Nephron progenitor cell (in vitro differentiated cells): Measurements from ENCODE around the gene HOXC6.

Experiments used
- DNase-seq: peaks from one replicate; pipeline ENCODE4 v3.0.0; 2021
- H3K27ac Mint-ChIP-seq: 2 replicates; pipeline ENCODE4 v1.8.0; 2021; ENCODE audit warnings: mild to moderate bottlenecking, moderate library complexity, mixed read lengths
- H3K27me3 Mint-ChIP-seq: 2 replicates; pipeline ENCODE4 v1.8.0; 2021; ENCODE audit warnings: mild to moderate bottlenecking, low read depth, mixed read lengths; ENCODE audit not compliant: poor library complexity
- H3K36me3 Mint-ChIP-seq: 2 replicates; pipeline ENCODE4 v1.8.0; 2021; ENCODE audit warnings: low read depth, mixed read lengths
- H3K4me1 Mint-ChIP-seq: 2 replicates; pipeline ENCODE4 v1.8.0; 2021; ENCODE audit warnings: mixed read lengths
- H3K4me3 Mint-ChIP-seq: 2 replicates; pipeline ENCODE4 v1.8.0; 2021; ENCODE audit warnings: mild to moderate bottlenecking, moderate library complexity, mixed read lengths
- H3K9me3 Mint-ChIP-seq: 2 replicates; pipeline ENCODE4 v1.8.0; 2021; ENCODE audit warnings: mild to moderate bottlenecking, moderate library complexity, mixed read lengths
- TF ChIP-seq, protein P1 (sequence below): fragments of 200-600 bp; sonication (generic); IDR thresholded peaks from 2 replicates; pipeline ENCODE4 v1.5.0; 2021; ENCODE audit warnings: antibody characterized with exemption

HOXC6 gene

DNA sequence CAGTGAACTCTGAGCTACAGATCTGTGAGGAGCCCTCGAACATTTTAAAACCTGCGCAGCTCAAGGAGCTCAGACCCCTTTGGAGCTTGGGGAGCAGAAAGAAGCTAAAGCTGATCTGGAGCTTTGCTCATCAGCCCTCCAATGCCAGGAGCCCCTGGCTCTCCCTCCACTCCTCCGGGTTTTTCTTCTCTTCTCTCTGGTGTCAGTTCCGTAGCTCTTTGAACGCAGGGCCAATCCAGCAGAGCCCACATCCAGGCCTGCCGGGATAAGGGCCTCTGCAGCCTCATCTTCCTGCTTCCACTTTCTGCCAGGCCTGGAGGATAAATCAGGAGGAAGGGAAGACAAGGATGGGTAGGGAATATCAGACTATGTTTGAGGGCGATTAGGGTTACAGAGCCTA is 31.4 kb downstream of the HOXC6 start:
- peak overlapping the region; percentile 95 for H3K27ac Mint-ChIP-seq
- no peak for DNase-seq
- peaks cover 3% of the 10 kb centered on the region for H3K27me3 Mint-ChIP-seq

GRCh38 chr12:54060174-54060974 is 32.1 kb downstream of the HOXC6 start:
- Mint-ChIP-seq H3K4me1 (peaks cover 79% of the 10 kb centered on the region), H3K36me3 (peaks cover 41% of the 10 kb centered on the region), H3K27ac (peak overlapping the region; percentile 95), H3K27me3 (peaks cover 3% of the 10 kb centered on the region), H3K4me3 (peak overlapping the region; percentile 76), H3K9me3 (no peaks in the 10 kb centered on the region)
- peak; percentile 63 for DNase-seq
- TF ChIP-seq, protein P1, sequence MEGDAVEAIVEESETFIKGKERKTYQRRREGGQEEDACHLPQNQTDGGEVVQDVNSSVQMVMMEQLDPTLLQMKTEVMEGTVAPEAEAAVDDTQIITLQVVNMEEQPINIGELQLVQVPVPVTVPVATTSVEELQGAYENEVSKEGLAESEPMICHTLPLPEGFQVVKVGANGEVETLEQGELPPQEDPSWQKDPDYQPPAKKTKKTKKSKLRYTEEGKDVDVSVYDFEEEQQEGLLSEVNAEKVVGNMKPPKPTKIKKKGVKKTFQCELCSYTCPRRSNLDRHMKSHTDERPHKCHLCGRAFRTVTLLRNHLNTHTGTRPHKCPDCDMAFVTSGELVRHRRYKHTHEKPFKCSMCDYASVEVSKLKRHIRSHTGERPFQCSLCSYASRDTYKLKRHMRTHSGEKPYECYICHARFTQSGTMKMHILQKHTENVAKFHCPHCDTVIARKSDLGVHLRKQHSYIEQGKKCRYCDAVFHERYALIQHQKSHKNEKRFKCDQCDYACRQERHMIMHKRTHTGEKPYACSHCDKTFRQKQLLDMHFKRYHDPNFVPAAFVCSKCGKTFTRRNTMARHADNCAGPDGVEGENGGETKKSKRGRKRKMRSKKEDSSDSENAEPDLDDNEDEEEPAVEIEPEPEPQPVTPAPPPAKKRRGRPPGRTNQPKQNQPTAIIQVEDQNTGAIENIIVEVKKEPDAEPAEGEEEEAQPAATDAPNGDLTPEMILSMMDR, result no peak

More for the DNA sequence above, 31.4 kb downstream of the HOXC6 start:
- peak overlapping the region; percentile 76 for H3K4me3 Mint-ChIP-seq
- peaks cover 86% of the 10 kb centered on the region for H3K4me1 Mint-ChIP-seq
- TF ChIP-seq, protein P1, result no peak
- no peaks in the 10 kb centered on the region for H3K9me3 Mint-ChIP-seq
- peaks cover 47% of the 10 kb centered on the region for H3K36me3 Mint-ChIP-seq

DNA sequence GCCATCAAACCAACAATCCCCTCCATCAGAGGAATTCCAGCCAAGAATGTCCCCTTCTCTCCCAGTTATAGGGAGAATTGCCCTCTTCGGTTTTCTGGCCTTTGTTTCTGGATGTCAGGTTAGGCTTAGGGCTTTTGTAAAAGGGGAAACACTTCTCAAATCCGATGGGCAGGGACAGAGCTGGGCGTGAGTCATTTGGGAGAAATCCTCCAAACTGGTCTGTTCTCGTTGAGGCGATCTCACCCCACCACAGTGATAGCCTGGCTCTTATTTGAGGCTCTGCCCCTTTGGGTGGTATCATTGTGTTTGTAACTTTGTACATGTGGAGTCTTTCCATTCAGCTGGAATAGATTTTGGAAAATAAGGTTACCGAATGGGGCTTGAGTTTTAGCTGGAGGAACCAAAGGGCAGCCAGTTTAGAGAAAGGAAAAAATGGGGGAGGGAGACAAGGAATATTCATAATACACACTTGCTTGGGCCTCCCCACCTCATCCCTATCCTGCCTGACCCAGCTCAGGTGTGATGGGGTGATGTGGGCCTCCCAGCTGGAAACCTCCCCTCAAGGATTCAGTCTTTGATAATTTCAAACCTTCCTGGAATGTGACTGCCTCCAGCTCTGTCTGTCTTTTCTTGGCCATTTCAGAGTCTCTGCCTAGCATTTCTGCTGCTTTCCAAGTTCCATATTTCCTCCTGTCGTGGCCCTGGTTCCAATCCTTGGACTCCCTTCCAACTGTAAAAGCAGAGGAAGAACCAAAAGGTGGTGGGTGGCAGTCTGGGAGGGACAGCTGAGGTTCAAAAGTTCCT is 32.9 kb downstream of the HOXC6 start:
- no peak for DNase-seq
- H3K4me1 Mint-ChIP-seq, result peaks cover 71% of the 10 kb centered on the region
- no peaks in the 10 kb centered on the region for H3K9me3 Mint-ChIP-seq
- peak overlapping the region; percentile 47 for H3K4me3 Mint-ChIP-seq
- TF ChIP-seq, protein P1, result no peak
- peaks cover 39% of the 10 kb centered on the region for H3K36me3 Mint-ChIP-seq
- peak overlapping the region; percentile 49 for H3K27ac Mint-ChIP-seq
- peaks cover 3% of the 10 kb centered on the region for H3K27me3 Mint-ChIP-seq

- H3K27me3 Mint-ChIP-seq, result peaks cover 7% of the 10 kb centered on the region
- peaks cover 35% of the 10 kb centered on the region for H3K4me1 Mint-ChIP-seq
- H3K9me3 Mint-ChIP-seq, result no peaks in the 10 kb centered on the region
These were observed 37.4 kb downstream of the HOXC6 start for GRCh38 chr12:54065677-54066076.

DNA sequence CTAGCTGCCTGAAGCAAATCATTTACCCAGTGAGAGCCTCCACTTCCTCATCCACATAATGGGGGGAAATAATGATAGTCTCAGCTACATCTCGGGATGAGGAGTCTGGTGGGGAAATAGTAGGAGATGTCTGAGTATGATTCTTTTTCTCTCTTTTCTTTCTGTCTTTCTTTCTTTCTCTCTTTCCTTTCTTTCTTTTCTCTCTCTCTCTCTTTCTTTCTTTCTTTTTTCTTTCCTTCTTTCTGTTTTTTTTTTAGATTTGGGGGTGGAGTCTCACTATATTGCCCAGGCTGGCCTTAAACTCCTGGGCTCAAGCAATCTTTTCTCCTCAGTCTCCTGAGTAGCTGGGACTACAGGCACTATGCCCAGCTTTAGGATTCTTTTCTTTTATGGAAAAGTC is 38.2 kb downstream of the HOXC6 start:
- no peak overlapping the region for H3K4me3 Mint-ChIP-seq
- peaks cover 61% of the 10 kb centered on the region for H3K36me3 Mint-ChIP-seq
- H3K27ac Mint-ChIP-seq, result no peak overlapping the region
- H3K9me3 Mint-ChIP-seq, result no peaks in the 10 kb centered on the region
- peaks cover 35% of the 10 kb centered on the region for H3K4me1 Mint-ChIP-seq
- no peak for DNase-seq
- H3K27me3 Mint-ChIP-seq, result peaks cover 7% of the 10 kb centered on the region
- TF ChIP-seq, protein P1, result no peak

More at GRCh38 chr12:54065677-54066076, 37.4 kb downstream of the HOXC6 start:
- H3K36me3 Mint-ChIP-seq, result peaks cover 57% of the 10 kb centered on the region
- TF ChIP-seq, protein P1, result no peak
- no peak overlapping the region for H3K4me3 Mint-ChIP-seq
- no peak overlapping the region for H3K27ac Mint-ChIP-seq
- no peak for DNase-seq
